Transverse colon (tissue), 4 donors: ENCODE data around the gene TBC1D19.
"Not testable (repeated sequence)": the region's sequence is repeated elsewhere in the genome, so short reads cannot be mapped to it uniquely, and the experiment has no call there.

Experiments used
- CTCF ChIP-seq, 5 experiments: fragments of 200-600 bp in 3 of 5; fragments of 450-650 bp in 2 of 5; sonication (generic) in 3 of 5; IDR thresholded peaks; 1 replicate in 2 of 5; 2 replicates in 3 of 5; pipeline ENCODE4 v1.5.1; 2016 to 2017; ENCODE audit warnings: antibody characterized with exemption in 5 of 5, inconsistent platforms in 3 of 5, mild to moderate bottlenecking in 2 of 5, moderate library complexity in 1 of 5
- EP300 ChIP-seq: sonication (generic); formaldehyde crosslinking; IDR thresholded peaks from one replicate; pipeline ENCODE4 v1.6.1; 2017; ENCODE audit warnings: antibody characterized with exemption, low read depth
- POLR2A ChIP-seq: fragments of 450-650 bp; IDR thresholded peaks from one replicate; pipeline ENCODE4 v1.6.1; 2016; ENCODE audit warnings: antibody characterized with exemption, mild to moderate bottlenecking, moderate library complexity
- POLR2AphosphoS5 ChIP-seq, 3 donors: sonication (generic); formaldehyde crosslinking; IDR thresholded peaks; one replicate each; pipeline ENCODE4 v1.6.1; 2016; ENCODE audit warnings: antibody characterized with exemption in 3 of 3

- not testable (repeated sequence) for TF ChIP-seq CTCF (IDR thresholded peaks at IDR 0.05); POLR2A; EP300; POLR2AphosphoS5 (IDR thresholded peaks at IDR 0.05)
Observed at GRCh38 chr4:26626658-26627057, 42.8 kb downstream of the TBC1D19 start.
